HG03575 (cell line): Measurements from ENCODE around the gene CLEC19A.

Source experiments
- ATAC-seq: cut with Tn5 transposase; IDR thresholded peaks from one replicate; pipeline ENCODE4 v1.9.1; 2021; ENCODE audit not compliant: unreplicated experiment, insufficient number of reproducible peaks, low FRiP score; ENCODE audit errors: extremely low read depth

The CLEC19A gene

DNA sequence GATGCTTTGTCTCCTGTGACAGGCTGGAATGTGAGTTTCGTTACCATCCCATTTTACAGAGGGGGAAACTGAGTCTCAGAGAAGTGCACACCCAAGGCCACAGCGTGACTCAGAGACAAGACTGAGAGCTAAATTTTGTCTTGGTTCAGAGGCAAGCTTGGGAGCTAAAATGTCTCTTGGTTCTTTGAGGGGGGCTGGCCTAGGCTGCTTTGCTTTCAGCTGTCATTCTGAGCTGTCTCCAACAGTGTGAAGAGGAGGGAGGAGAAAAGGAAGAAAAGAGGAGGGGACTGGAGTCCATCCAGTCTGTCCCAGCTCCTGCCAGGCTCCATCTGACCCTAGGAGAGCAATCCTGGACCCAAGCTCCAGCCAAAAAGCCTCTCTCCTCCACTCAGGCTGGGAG, at the start of gene CLEC19A:
TSS of gene CLEC19A (plus strand) at position 301 of the 400 bp plus-strand sequence. CDS start 121 bp downstream, outside the sequence.
- no peak for ATAC-seq

- ATAC-seq: no peak
Measured at GRCh38 chr16:19235886-19236285, 49.6 kb upstream of the CLEC19A start.

GRCh38 chr16:19236561-19237209, 48.8 kb upstream of the CLEC19A start:
- ATAC-seq: no peak

DNA sequence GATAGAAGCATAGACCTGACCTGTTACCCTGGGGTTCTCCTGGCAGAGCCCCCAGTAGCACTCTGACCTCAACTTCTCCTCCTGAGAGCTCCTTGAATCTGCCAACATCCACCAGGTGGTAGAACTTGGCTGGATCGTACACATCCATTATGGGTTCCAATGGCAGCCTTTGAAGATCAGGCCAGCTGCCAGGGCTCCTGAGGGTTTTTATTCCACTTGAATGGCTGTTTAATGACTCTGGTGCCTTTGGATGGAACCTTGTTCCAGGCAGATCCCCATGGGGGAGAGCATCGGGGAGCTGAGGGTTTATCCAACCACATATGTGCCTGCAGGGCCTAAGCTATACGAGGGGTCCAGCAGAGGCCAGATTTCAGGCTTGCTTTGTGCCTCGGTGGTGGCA, 47.1 kb upstream of the CLEC19A start:
- no peak for ATAC-seq

GRCh38 chr16:19239511-19240155, 45.9 kb upstream of the CLEC19A start:
- no peak for ATAC-seq

- no peak for ATAC-seq
Measured at GRCh38 chr16:19240494-19240893, 45.0 kb upstream of the CLEC19A start.

- ATAC-seq: no peak
Measured at GRCh38 chr16:19241512-19241911, 44.0 kb upstream of the CLEC19A start.

- no peak for ATAC-seq
Measured at GRCh38 chr16:19242186-19242585, 43.3 kb upstream of the CLEC19A start.

GRCh38 chr16:19242987-19243575, 42.5 kb upstream of the CLEC19A start:
- ATAC-seq: no peak

GRCh38 chr16:19245326-19245925, 40.1 kb upstream of the CLEC19A start:
- ATAC-seq: no peak

DNA sequence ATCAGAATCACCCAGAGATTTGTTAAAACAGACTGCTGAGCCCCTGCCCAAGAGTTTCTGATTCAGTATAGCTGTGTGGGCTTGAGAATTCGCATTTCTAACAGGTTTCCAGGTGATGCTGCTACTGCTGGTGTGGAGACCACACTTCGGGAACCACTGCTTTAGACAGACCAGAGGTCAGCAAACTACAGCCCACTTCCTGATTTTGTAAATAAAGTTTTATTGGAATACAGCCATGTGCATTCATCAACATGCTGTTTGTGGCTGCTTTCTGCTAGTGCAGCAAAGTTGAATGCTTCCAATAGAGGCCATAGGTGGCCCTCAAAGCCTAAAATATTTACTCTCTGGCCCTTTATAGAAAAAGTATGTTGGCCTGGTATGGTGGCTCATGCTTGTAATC, 32.6 kb upstream of the CLEC19A start:
- ATAC-seq: no peak

- ATAC-seq: no peak
Measured at GRCh38 chr16:19254611-19255010, 30.9 kb upstream of the CLEC19A start.

DNA sequence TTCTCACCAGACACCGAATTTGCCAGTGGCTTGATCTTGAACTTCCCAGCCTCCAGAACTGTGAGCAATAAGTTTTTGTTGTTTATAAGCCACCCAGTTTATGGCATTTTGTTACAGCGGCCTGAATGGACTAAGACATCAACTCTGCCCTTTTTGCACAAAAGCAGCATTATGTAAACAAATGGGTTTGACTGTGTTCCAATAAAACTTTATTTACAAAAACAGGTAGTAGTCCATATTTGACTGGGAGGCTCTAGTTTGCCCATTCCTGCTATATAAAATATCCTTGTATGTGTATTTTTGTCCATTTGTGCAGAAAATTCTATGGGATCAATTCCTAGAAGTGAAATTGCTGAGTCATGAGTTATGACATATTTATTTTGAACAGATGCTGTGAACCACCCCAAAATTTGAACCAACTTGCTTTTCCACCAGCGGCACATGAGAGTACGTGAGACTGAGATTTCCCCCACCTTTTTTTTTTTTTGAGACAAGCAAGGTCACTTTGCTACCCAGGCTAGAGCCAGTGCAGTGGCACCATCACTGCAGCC, 21.3 kb upstream of the CLEC19A start:
- ATAC-seq: no peak

DNA sequence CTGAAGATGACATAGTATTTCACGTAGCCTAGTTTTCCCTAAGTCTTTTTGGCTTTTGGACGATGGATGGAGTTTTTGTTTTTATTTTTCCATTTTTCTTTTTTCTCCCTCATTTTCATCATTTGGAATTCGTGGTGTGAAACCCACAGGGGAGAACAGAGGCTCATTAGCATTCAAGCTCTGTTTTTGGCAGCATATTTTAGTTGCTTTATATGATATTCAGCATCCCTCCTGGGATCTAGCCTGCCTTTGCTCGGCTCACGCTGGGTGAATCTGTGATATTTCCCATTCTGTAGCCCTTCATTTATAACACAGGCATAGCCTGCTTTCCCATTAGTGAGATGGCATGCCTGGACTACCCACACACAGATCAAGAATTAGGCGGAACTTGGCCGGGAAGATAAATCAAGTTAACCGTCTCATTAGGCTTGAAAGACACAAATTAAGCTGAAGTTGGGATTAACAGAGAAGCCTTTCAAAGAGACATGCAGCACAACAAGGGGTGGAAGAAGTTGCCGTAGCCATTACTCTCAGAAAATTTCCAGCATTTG, 20.1 kb upstream of the CLEC19A start:
- no peak for ATAC-seq

GRCh38 chr16:19266774-19267173, 18.8 kb upstream of the CLEC19A start:
- ATAC-seq: no peak

DNA sequence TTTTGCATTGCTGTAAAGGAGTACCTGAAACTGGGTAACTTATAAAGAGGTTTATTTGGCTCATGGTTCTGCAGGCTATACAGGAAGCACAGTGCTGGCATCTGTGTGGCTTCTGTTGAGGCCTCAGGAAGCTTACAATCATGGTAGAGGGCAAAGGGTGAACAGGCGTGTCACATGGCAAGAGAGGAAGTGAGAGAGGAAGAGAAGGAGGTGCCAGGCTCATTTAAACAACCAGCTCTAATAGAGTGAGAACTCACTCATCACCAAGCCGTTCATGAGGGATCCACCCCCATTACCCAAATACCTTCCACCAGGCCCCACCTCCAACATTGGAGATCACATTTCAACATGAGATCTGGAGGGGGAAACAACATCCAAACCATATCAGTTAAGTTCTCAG, 16.4 kb upstream of the CLEC19A start:
- no peak for ATAC-seq

GRCh38 chr16:19274165-19274797, 11.2 kb upstream of the CLEC19A start:
- ATAC-seq: no peak

DNA sequence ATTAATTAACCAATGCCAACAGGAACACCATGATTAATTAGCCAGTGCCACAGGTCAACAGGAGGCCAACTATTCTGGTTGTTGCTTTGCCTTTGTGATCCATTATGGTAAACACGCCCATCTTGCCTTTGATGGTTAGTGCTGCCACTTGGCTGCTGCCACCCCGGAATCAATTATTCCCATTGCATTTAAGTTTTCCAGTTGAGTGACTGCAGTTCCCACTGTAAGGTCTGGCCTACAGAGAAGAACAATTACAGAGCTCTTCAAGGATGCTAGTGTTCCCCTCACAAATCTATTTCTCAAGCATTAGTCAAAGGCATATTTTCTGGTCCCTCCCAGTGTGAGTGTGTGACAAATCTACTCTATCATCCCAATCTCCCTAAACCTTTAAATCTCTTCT, 7.1 kb upstream of the CLEC19A start:
- no peak for ATAC-seq

DNA sequence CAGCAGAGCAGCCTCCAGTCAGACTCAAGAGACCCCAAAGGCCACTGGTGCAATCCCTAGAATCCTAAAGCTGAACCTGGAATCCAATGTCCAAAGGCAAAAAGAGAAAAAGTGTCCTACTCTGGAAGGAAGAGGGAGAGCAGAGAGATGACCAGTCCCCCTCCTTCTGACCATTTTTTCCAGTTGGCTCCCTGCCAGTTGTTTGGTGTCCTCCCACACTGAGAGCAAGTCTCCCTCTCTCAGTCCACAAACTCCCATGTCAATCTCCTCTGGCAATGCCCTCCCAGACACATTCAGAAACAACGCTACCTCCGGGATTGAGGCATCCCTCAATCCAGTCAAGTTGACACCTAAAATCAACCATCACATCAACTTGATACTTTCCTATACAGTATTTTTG, 4.3 kb upstream of the CLEC19A start:
- ATAC-seq: no peak
